ENCODE measurements around the gene CLCN1. TPM values are rescaled to one million over a fixed set of nuclear protein-coding genes. Genes with fewer than 3 reads are reported as not detected.

The CLCN1 gene
- total RNA-seq, 1 experiment from 2014 or later = not detected

- H3K27ac ChIP-seq = no peak overlapping the region
- DNase-seq = peak in 1 of 2 experiments; percentile 50
- H3K9me3 ChIP-seq (replicated peaks) = no peaks in the 10 kb centered on the region
- no peak overlapping the region for H3K4me3 ChIP-seq
- H3K27me3 ChIP-seq = no peaks in the 10 kb centered on the region
- peaks cover 72% of the 10 kb centered on the region for H3K36me3 ChIP-seq
- H3K4me1 ChIP-seq = no peaks in the 10 kb centered on the region
Observed at GRCh38 chr7:143305423-143306070, 10.4 kb upstream of the CLCN1 start.

GRCh38 chr7:143308632-143309031 lies 7.3 kb upstream of the CLCN1 start:
- H3K4me3 ChIP-seq = no peak overlapping the region
- DNase-seq = no peak
- H3K27ac ChIP-seq = no peak overlapping the region
- H3K27me3 ChIP-seq = no peaks in the 10 kb centered on the region
- no peaks in the 10 kb centered on the region for H3K9me3 ChIP-seq (replicated peaks)
- no peaks in the 10 kb centered on the region for H3K4me1 ChIP-seq
- peaks cover 44% of the 10 kb centered on the region for H3K36me3 ChIP-seq

GRCh38 chr7:143314127-143314526 lies 1.8 kb upstream of the CLCN1 start:
- H3K4me3 ChIP-seq = no peak overlapping the region
- no peak for DNase-seq
- no peaks in the 10 kb centered on the region for H3K36me3 ChIP-seq
- H3K27ac ChIP-seq = no peak overlapping the region
- H3K4me1 ChIP-seq = no peaks in the 10 kb centered on the region
- no peaks in the 10 kb centered on the region for H3K27me3 ChIP-seq
- no peaks in the 10 kb centered on the region for H3K9me3 ChIP-seq (replicated peaks)

GRCh38 chr7:143316492-143316891 lies 581 bp downstream of the CLCN1 start:
- Histone ChIP-seq H3K4me3 (no peak overlapping the region), H3K36me3 (no peaks in the 10 kb centered on the region), H3K27me3 (no peaks in the 10 kb centered on the region), H3K9me3 (replicated peaks) (no peaks in the 10 kb centered on the region), H3K4me1 (no peaks in the 10 kb centered on the region), H3K27ac (no peak overlapping the region)
- no peak for DNase-seq

GRCh38 chr7:143318661-143319060 lies 2.8 kb downstream of the CLCN1 start:
- no peaks in the 10 kb centered on the region for H3K4me1 ChIP-seq
- no peak for DNase-seq
- H3K9me3 ChIP-seq (replicated peaks) = no peaks in the 10 kb centered on the region
- H3K4me3 ChIP-seq = no peak overlapping the region
- no peaks in the 10 kb centered on the region for H3K36me3 ChIP-seq
- no peaks in the 10 kb centered on the region for H3K27me3 ChIP-seq
- no peak overlapping the region for H3K27ac ChIP-seq

GRCh38 chr7:143320620-143321019 lies 4.7 kb downstream of the CLCN1 start:
- Histone ChIP-seq H3K4me1 (no peaks in the 10 kb centered on the region), H3K9me3 (replicated peaks) (no peaks in the 10 kb centered on the region), H3K36me3 (no peaks in the 10 kb centered on the region), H3K27ac (no peak overlapping the region), H3K27me3 (peaks cover 6% of the 10 kb centered on the region), H3K4me3 (no peak overlapping the region)
- DNase-seq = peak in 1 of 2 experiments; percentile 39

GRCh38 chr7:143321242-143321641 lies 5.3 kb downstream of the CLCN1 start:
- no peaks in the 10 kb centered on the region for H3K36me3 ChIP-seq
- no peak overlapping the region for H3K27ac ChIP-seq
- H3K4me1 ChIP-seq = no peaks in the 10 kb centered on the region
- no peaks in the 10 kb centered on the region for H3K9me3 ChIP-seq (replicated peaks)
- no peak for DNase-seq
- peaks cover 6% of the 10 kb centered on the region for H3K27me3 ChIP-seq
- H3K4me3 ChIP-seq = no peak overlapping the region

GRCh38 chr7:143321734-143322133 lies 5.8 kb downstream of the CLCN1 start:
- Histone ChIP-seq H3K9me3 (replicated peaks) (no peaks in the 10 kb centered on the region), H3K27ac (no peak overlapping the region), H3K36me3 (no peaks in the 10 kb centered on the region), H3K4me3 (no peak overlapping the region), H3K4me1 (no peaks in the 10 kb centered on the region), H3K27me3 (peaks cover 6% of the 10 kb centered on the region)
- DNase-seq = no peak

- no peaks in the 10 kb centered on the region for H3K4me1 ChIP-seq
Observed at GRCh38 chr7:143322760-143323633, 7.1 kb downstream of the CLCN1 start.

GRCh38 chr7:143323653-143324052 lies 7.7 kb downstream of the CLCN1 start:
- DNase-seq = no peak
- no peaks in the 10 kb centered on the region for H3K36me3 ChIP-seq
- H3K9me3 ChIP-seq (replicated peaks) = no peaks in the 10 kb centered on the region
- peaks cover 6% of the 10 kb centered on the region for H3K27me3 ChIP-seq
- H3K4me1 ChIP-seq = no peaks in the 10 kb centered on the region
- H3K4me3 ChIP-seq = no peak overlapping the region
- H3K27ac ChIP-seq = no peak overlapping the region

More at GRCh38 chr7:143322760-143323633, 7.1 kb downstream of the CLCN1 start:
- no peaks in the 10 kb centered on the region for H3K9me3 ChIP-seq (replicated peaks)
- H3K27ac ChIP-seq = no peak overlapping the region
- no peak overlapping the region for H3K4me3 ChIP-seq
- no peaks in the 10 kb centered on the region for H3K36me3 ChIP-seq
- no peak for DNase-seq
- H3K27me3 ChIP-seq = peaks cover 6% of the 10 kb centered on the region

- H3K27me3 ChIP-seq = peaks cover 6% of the 10 kb centered on the region
- H3K36me3 ChIP-seq = no peaks in the 10 kb centered on the region
- H3K4me1 ChIP-seq = no peaks in the 10 kb centered on the region
- no peak for DNase-seq
- no peak overlapping the region for H3K4me3 ChIP-seq
- H3K27ac ChIP-seq = no peak overlapping the region
- H3K9me3 ChIP-seq (replicated peaks) = no peaks in the 10 kb centered on the region
Observed at GRCh38 chr7:143325240-143325639, 9.3 kb downstream of the CLCN1 start.

GRCh38 chr7:143327903-143328302 lies 12.0 kb downstream of the CLCN1 start:
- no peak overlapping the region for H3K4me3 ChIP-seq
- no peak overlapping the region for H3K27ac ChIP-seq
- no peak for DNase-seq
- H3K36me3 ChIP-seq = no peaks in the 10 kb centered on the region
- H3K9me3 ChIP-seq (replicated peaks) = no peaks in the 10 kb centered on the region
- peaks cover 6% of the 10 kb centered on the region for H3K27me3 ChIP-seq
- no peaks in the 10 kb centered on the region for H3K4me1 ChIP-seq

- Histone ChIP-seq H3K9me3 (replicated peaks) (no peaks in the 10 kb centered on the region), H3K4me3 (no peak overlapping the region), H3K36me3 (no peaks in the 10 kb centered on the region), H3K27me3 (peaks cover 3% of the 10 kb centered on the region; the same call in 1 of the 2 replicates), H3K4me1 (no peaks in the 10 kb centered on the region), H3K27ac (no peak overlapping the region)
- DNase-seq = peak in 1 of 2 experiments; percentile 10
Observed at GRCh38 chr7:143329471-143330170, 13.7 kb downstream of the CLCN1 start.

GRCh38 chr7:143331179-143331801 lies 15.4 kb downstream of the CLCN1 start:
- no peaks in the 10 kb centered on the region for H3K36me3 ChIP-seq
- H3K27ac ChIP-seq = no peak overlapping the region
- no peaks in the 10 kb centered on the region for H3K9me3 ChIP-seq (replicated peaks)
- DNase-seq = no peak
- no peaks in the 10 kb centered on the region for H3K4me1 ChIP-seq
- no peak overlapping the region for H3K4me3 ChIP-seq
- H3K27me3 ChIP-seq = no peaks in the 10 kb centered on the region

GRCh38 chr7:143334244-143334643 lies 18.3 kb downstream of the CLCN1 start:
- H3K36me3 ChIP-seq = no peaks in the 10 kb centered on the region
- no peaks in the 10 kb centered on the region for H3K4me1 ChIP-seq
- no peaks in the 10 kb centered on the region for H3K27me3 ChIP-seq
- no peak for DNase-seq
- no peak overlapping the region for H3K4me3 ChIP-seq
- H3K9me3 ChIP-seq (replicated peaks) = no peaks in the 10 kb centered on the region
- no peak overlapping the region for H3K27ac ChIP-seq
